BJ (cell line): ENCODE data around the gene CRB3. TPM values are rescaled to one million over a fixed set of nuclear protein-coding genes. Genes with fewer than 3 reads are reported as not detected.

Experiments
- CTCF ChIA-PET: fragments of 350-600 bp; formaldehyde crosslinking; extraction: SDS; loops from one replicate; lab custom pipeline; 2021; ENCODE audit warnings: antibody characterized with exemption, inconsistent platforms; lab: Yijun Ruan, JAX
- POLR2A ChIA-PET: fragments of 300-600 bp; sonication (Branson Sonifier 250); formaldehyde crosslinking; extraction: SDS; loops from one replicate; lab custom pipeline; 2021; ENCODE audit warnings: antibody characterized with exemption; lab: Charles Lee
- DNase-seq: peaks from one replicate; pipeline ENCODE4 v3.0.0-alpha.2; 2011; ENCODE audit warnings: low read depth
- H3K27me3 ChIP-seq: 2 replicates; pipeline ENCODE4 v1.6.0; 2011; ENCODE audit warnings: low read length; ENCODE audit not compliant: control insufficient read depth, insufficient read depth
- H3K36me3 ChIP-seq: 2 replicates; pipeline ENCODE4 v1.5.1; 2011; ENCODE audit warnings: low read length; ENCODE audit not compliant: control insufficient read depth, insufficient read depth
- H3K4me3 ChIP-seq: 2 replicates; pipeline ENCODE4 v1.5.1; 2011; ENCODE audit warnings: low read depth, mild to moderate bottlenecking, control low read depth, low read length
- CTCF ChIP-seq: IDR thresholded peaks from 2 replicates; pipeline ENCODE4 v1.5.1; 2011; ENCODE audit warnings: low read depth, mild to moderate bottlenecking, control low read depth, inconsistent platforms, low read length, moderate library complexity; ENCODE audit not compliant: insufficient read depth
- polyA plus RNA-seq: library from polyadenylated mRNA; depleted of rRNA; stranded (reverse); fragments of >200 nt; gene quantifications from 2 replicates; pipeline ENCODE4 v1.2.3, GENCODE V29; 2011

The CRB3 gene
- polyA plus RNA-seq, 1 experiment, result not detected

DNA sequence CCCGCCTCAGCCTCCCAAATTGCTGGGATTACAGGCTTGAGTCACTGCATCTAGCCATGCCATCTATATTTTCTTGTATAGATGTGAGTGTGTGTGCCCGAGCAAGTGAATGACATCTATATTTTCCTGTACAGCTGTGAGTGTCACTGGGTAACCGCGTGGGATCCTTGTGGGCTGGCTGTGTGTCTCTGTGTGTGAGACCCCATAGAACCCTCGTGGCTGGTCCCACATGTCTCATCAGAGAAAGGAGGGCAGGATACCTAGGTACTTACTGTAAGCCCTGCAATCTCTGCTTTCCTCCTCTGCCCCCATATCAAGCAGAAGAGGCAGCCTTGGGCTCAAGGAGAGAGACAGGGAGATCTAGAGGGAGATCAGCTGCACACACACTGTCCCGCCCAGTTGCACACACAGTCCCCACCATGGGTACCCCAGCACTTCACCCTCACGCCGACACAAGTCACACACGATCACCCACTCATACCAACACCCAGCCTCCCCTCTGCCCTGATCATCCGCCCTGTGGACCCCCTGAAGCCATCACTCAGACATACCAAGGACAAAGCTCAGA is 16.9 kb downstream of the CRB3 start:
- Histone ChIP-seq H3K27me3 (no peaks in the 10 kb centered on the region), H3K4me3 (no peak overlapping the region), H3K36me3 (no peaks in the 10 kb centered on the region)
- DNase-seq, result no peak
- POLR2A ChIA-PET, result no interaction called here
- CTCF ChIA-PET, result interaction anchor here (0.8 to 3.3 kb wide), 3 partner anchors 12 to 152 kb away, joined by 3 to 7 read pairs (median 3); no protein-coding TSS in a partner anchor
- no peak for TF ChIP-seq CTCF

DNA sequence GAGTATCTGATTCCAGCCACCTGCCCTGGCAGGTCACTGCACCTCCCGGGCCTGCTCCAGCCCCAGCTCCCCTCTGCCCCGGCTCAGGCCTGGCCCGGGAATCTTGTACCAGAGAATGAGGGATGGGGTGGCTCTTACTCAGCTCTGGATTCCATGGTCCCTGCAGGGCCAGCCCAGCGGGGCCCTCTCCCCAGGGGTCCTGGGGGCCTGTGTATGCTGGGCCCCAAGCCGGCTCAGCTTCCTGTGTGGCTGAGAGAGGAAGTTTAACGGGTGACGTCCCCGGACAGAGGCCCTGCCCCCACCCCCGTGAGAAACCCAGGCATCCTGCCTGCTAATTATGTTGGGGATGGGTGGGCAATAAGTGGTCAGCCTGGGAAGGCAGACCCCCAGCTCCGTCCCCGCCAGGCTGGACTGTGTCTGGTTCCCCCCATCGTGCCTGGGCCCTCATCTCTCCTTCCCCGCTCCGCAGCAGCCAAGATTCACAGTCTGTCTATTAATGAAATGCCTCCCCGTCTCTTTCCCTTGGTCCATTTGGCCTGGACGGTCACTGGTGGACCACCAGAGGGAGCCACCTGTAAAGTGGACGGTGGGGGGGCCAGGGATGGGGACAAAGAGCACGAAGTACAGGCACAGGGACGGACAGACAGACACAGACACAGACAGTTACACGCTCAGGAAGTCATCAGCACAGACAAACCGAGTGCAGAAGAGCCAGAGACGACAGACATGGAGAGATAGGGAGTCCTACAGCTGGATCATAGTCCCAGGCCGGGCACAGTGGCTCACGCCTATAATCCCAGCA is 17.7 kb downstream of the CRB3 start, which contains the start of gene DENND1C:
Gene DENND1C, minus strand, starts transcription at position 247 of the 802 bp plus-strand sequence. Its CDS starts 92 bp downstream, at position 155.
- Histone ChIP-seq H3K27me3 (no peaks in the 10 kb centered on the region), H3K4me3 (no peak within 1 kb of the TSS), H3K36me3 (no peaks in the 10 kb centered on the region)
- TF ChIP-seq CTCF, result peak; percentile 56
- POLR2A ChIA-PET, result no interaction called here
- CTCF ChIA-PET, result interaction anchor here (0.8 to 3.3 kb wide), 5 partner anchors 11 to 260 kb away, joined by 3 to 7 read pairs (median 3); no protein-coding TSS in a partner anchor
- no peak for DNase-seq

- H3K36me3 ChIP-seq, result no peaks in the 10 kb centered on the region
- no peak for TF ChIP-seq CTCF
- POLR2A ChIA-PET, result no interaction called here
- no peak overlapping the region for H3K4me3 ChIP-seq
- DNase-seq, result no peak
- H3K27me3 ChIP-seq, result no peaks in the 10 kb centered on the region
- CTCF ChIA-PET, result interaction anchor here (1.2 to 3.3 kb wide), 3 partner anchors 10 to 261 kb away, joined by 3 to 7 read pairs (median 4); no protein-coding TSS in a partner anchor
Observed at GRCh38 chr19:6482343-6482686, 18.2 kb downstream of the CRB3 start.

DNA sequence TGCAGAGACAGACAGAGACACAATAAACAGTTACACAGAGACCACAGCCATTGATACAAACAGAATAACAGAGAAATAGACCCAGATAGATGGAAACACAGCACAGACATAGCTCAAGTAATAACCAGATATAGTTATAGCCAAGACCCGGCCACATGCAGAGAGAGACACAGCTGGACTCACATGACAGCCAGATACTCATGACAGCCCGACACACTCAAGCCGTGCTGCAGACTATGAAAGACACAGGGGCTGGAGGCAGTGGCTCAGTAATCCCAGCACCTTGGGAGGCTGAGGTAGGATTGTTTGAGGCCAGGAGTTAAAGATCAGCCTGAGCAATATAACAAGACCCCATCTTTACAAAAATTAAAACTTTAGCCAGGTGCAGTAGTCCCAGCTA is 19.2 kb downstream of the CRB3 start:
- Histone ChIP-seq H3K4me3 (no peak overlapping the region), H3K36me3 (no peaks in the 10 kb centered on the region), H3K27me3 (no peaks in the 10 kb centered on the region)
- TF ChIP-seq CTCF, result no peak
- ChIA-PET CTCF (interaction anchor here (0.9 to 3.3 kb wide), 2 partner anchors 9 to 14 kb away, joined by 3 to 7 read pairs; no protein-coding TSS in a partner anchor), POLR2A (interaction anchor here (0.6 kb wide), 1 partner anchor 8 kb away, joined by 3 read pairs; no protein-coding TSS in a partner anchor)
- no peak for DNase-seq

GRCh38 chr19:6484230-6484629 is 20.2 kb downstream of the CRB3 start:
- TF ChIP-seq CTCF, result no peak
- CTCF ChIA-PET, result no interaction called here
- POLR2A ChIA-PET, result no interaction called here
- Histone ChIP-seq H3K4me3 (no peak overlapping the region), H3K36me3 (no peaks in the 10 kb centered on the region), H3K27me3 (no peaks in the 10 kb centered on the region)
- DNase-seq, result no peak
